GM12878 (cell line): Measurements from ENCODE around the gene FYB1. TPM values are rescaled to one million over a fixed set of nuclear protein-coding genes. Genes with fewer than 3 reads are reported as not detected.
A peak's percentile ranks its signal among the peaks of the same experiment; 100 is the strongest.

Experiments used
- ATAC-seq: fragments of 200-7000 bp; cut with Tn5 transposase; 3 replicates; pipeline ENCODE4 v1.9.1; 2020; ENCODE audit warnings: mild to moderate bottlenecking, moderate library complexity
- BruUV-seq: library from RNA; stranded (reverse); fragments of 400-500 nt; replicated peaks from 2 replicates; lab custom pipeline; 2021; lab: Mats Ljungman, UMichigan
- CTCF ChIA-PET: fragments of 300-600 bp; sonication (Branson Sonifier 250); formaldehyde crosslinking; extraction: SDS; loops from one replicate; lab custom pipeline; 2021; ENCODE audit warnings: inconsistent platforms; lab: Yijun Ruan, JAX
- POLR2A ChIA-PET: fragments of 350-600 bp; formaldehyde crosslinking; extraction: SDS; loops from one replicate; lab custom pipeline; 2021; ENCODE audit warnings: inconsistent platforms; lab: Charles Lee
- RAD21 ChIA-PET: fragments of 300-600 bp; sonication (Branson Sonifier 250); formaldehyde crosslinking; loops from one replicate; lab custom pipeline; 2023; ENCODE audit warnings: antibody characterized with exemption; ENCODE audit not compliant: unreplicated experiment; lab: Charles Lee
- SMC1A ChIA-PET: fragments of 300-600 bp; sonication (Branson Sonifier 250); formaldehyde crosslinking; loops from one replicate; lab custom pipeline; 2023; ENCODE audit not compliant: unreplicated experiment, uncharacterized antibody; lab: Charles Lee
- DNase-seq: peaks from one replicate; pipeline ENCODE4 v3.0.0-alpha.2; 2011; ENCODE audit warnings: low read depth, low spot score
- FAIRE-seq: peaks from 3 replicates; lab custom pipeline; 2011; peaks lifted over from hg19 to GRCh38; lab: Jason Lieb, UNC
- H2AFZ ChIP-seq: 2 replicates; pipeline ENCODE4 v1.6.0; 2011; ENCODE audit warnings: low read depth, low read length, control low read depth; ENCODE audit not compliant: control insufficient read depth
- H3K27ac ChIP-seq: 2 replicates; pipeline ENCODE4 v1.5.1; 2011; ENCODE audit warnings: control low read depth; ENCODE audit not compliant: control insufficient read depth, insufficient read depth
- H3K27me3 ChIP-seq, 2 experiments: replicated peaks in 1 of 2; 2 replicates each; pipeline versions ENCODE4 v1.6.0 to v1.6.1; 2011; ENCODE audit warnings: low read length in 1 of 2; ENCODE audit not compliant: control insufficient read depth in 2 of 2, insufficient read depth in 2 of 2
- H3K36me3 ChIP-seq, 2 experiments: 2 replicates each; pipeline ENCODE4 v1.5.1; 2011; ENCODE audit warnings: low read length in 1 of 2; ENCODE audit not compliant: control insufficient read depth in 2 of 2, insufficient read depth in 2 of 2
- H3K4me1 ChIP-seq: 2 replicates; pipeline ENCODE4 v1.6.1; 2011; ENCODE audit warnings: mild to moderate bottlenecking, low read length, moderate library complexity, mixed read lengths; ENCODE audit not compliant: control insufficient read depth, insufficient read depth
- H3K4me2 ChIP-seq: 2 replicates; pipeline ENCODE4 v1.6.0; 2011; ENCODE audit warnings: control low read depth; ENCODE audit not compliant: control insufficient read depth, insufficient read depth
- H3K4me3 ChIP-seq: fragments of 200-600 bp; sonication (generic); 2 replicates; pipeline ENCODE4 v1.5.1; 2016
- H3K79me2 ChIP-seq: 2 replicates; pipeline ENCODE4 v1.6.0; 2011; ENCODE audit warnings: low read length; ENCODE audit not compliant: control insufficient read depth, insufficient read depth
- H3K9ac ChIP-seq: 2 replicates; pipeline ENCODE4 v1.8.0; 2011; ENCODE audit warnings: low read length, control low read depth, mixed read lengths; ENCODE audit not compliant: control insufficient read depth, insufficient read depth
- H3K9me3 ChIP-seq: replicated peaks from 3 replicates; pipeline ENCODE4 v1.5.1; 2011; ENCODE audit warnings: mild to moderate bottlenecking, low read length; ENCODE audit not compliant: control insufficient read depth, insufficient read depth
- H4K20me1 ChIP-seq: 2 replicates; pipeline ENCODE4 v1.6.0; 2011; ENCODE audit not compliant: control insufficient read depth, insufficient read depth
- CBX5 ChIP-seq: sonication (generic); IDR thresholded peaks from 2 replicates; pipeline ENCODE4 v1.6.1; 2016; ENCODE audit warnings: low read depth, moderate library complexity, mild to moderate bottlenecking, inconsistent platforms
- CHD1 ChIP-seq: IDR thresholded peaks from 2 replicates; pipeline ENCODE4 v1.6.1; 2012; ENCODE audit warnings: low read depth, low read length, improper control_type of control experiment
- NFYA ChIP-seq: IDR thresholded peaks from 2 replicates; pipeline ENCODE4 v1.6.1; 2011; ENCODE audit warnings: low read depth, mild to moderate bottlenecking, low read length, improper control_type of control experiment, borderline replicate concordance
- SRF ChIP-seq, 2 experiments: IDR thresholded peaks; 2 replicates each; pipeline ENCODE4 v1.6.1; 2011; ENCODE audit warnings: low read depth in 2 of 2, low read length in 2 of 2, mild to moderate bottlenecking in 1 of 2, moderate library complexity in 1 of 2
- YY1 ChIP-seq: IDR thresholded peaks from 2 replicates; pipeline ENCODE4 v1.6.1; 2011; ENCODE audit warnings: low read depth, mild to moderate bottlenecking, low read length
- WGBS: methylation state at CpG from one replicate; pipeline ENCODE4 v1.1.6; 2016; ENCODE audit warnings: low lambda C conversion rate; ENCODE audit not compliant: insufficient replicate concordance, insufficient coverage; ENCODE audit errors: missing lambda C conversion rate; 5-methylcytosine and 5-hydroxymethylcytosine counted together
- in situ Hi-C: fragments of 300-500 bp; cut with MboI; formaldehyde crosslinking; loops from 9 replicates; pipeline ENCODE4 v1.14.3; 2018; ENCODE audit warnings: mixed read lengths
- intact Hi-C: fragments of 100-400 bp; cut with micrococcal nuclease; formaldehyde crosslinking; loops from one replicate; pipeline ENCODE4 v1.14.2; 2022; ENCODE audit not compliant: unreplicated experiment
- polyA plus RNA-seq, 11 experiments: library from polyadenylated mRNA; depleted of rRNA in 4 of 11; unstranded in 6 of 11; stranded (reverse) in 5 of 11; fragments of >200 nt; fragmentation: Nextera tagmentation in 4 of 11; fragmentation: Illumina TruSeq in 1 of 11; extraction: Ambion mirVana in 4 of 11; extraction: Trizol in 1 of 11; gene quantifications; 1 replicate in 1 of 11; 2 replicates in 10 of 11; pipeline versions ENCODE4 v1.2.1 to v1.2.3, GENCODE V29; 2011 to 2016; ENCODE audit warnings: inconsistent platforms in 2 of 11, missing spikeins in 2 of 11, low read depth in 1 of 11
- total RNA-seq, 4 experiments: library from RNA; depleted of rRNA in 3 of 4; stranded (reverse); fragments of >200 nt in 3 of 4; fragmentation: Illumina TruSeq in 1 of 4; extraction: Trizol in 1 of 4; gene quantifications; 2 replicates each; pipeline versions ENCODE4 v1.2.1 to v1.2.3, GENCODE V29; 2013 to 2021
- TF ChIP-seq, protein P1 (sequence below): IDR thresholded peaks from 2 replicates; pipeline ENCODE4 v1.6.1; 2011; ENCODE audit warnings: borderline replicate concordance, low read depth, mild to moderate bottlenecking, moderate library complexity, mixed read lengths, low read length; ENCODE audit not compliant: insufficient read depth; ENCODE audit errors: extremely low read length
- TF ChIP-seq, protein P2 (sequence below): fragments of 450-650 bp; IDR thresholded peaks from 2 replicates; pipeline ENCODE4 v1.6.1; 2016; ENCODE audit warnings: mild to moderate bottlenecking, moderate library complexity, borderline replicate concordance
- TF ChIP-seq, protein P3 (sequence below), 3 experiments: IDR thresholded peaks in 2 of 3; conservative IDR thresholded peaks in 1 of 3; 2 replicates each; pipeline ENCODE4 v1.5.1; 2011; ENCODE audit warnings: low read depth in 3 of 3, low read length in 3 of 3, mild to moderate bottlenecking in 3 of 3, control low read depth in 2 of 3, moderate library complexity in 2 of 3, inconsistent platforms in 1 of 3, mixed read lengths in 1 of 3; ENCODE audit not compliant: control insufficient read depth in 2 of 3, insufficient read depth in 1 of 3; ENCODE audit errors: extremely low read depth in 1 of 3

FYB1 gene
- total and polyA plus RNA-seq, 10 of the 15 experiments (the other 5 are each of a cell fraction or from before 2014, with no cell fraction given): 0.06 to 4.3 (median 0.25) TPM; not detected in 2

DNA sequence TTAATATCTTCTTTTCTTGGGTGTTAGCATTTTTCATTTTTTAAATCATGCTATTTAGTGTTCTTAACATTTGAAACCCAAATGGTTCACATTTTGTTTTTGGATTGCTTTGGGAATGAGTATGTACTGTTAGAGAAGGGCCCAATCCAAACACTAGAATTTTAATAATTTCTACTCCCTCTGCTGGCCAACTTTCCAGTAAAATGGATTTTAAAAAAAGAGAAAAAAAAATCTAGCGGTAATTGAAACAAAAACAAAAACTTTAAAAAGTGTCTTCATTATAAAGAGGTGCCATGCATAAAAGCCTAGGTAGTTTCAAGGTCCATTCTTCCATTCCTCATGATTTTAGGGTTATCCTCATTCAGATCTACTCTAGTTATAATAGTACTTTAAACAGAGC is 113.0 kb downstream of the FYB1 start:
- no TSS peak for BruUV-seq
- Histone ChIP-seq H4K20me1 (no peaks in the 10 kb centered on the region), H2AFZ (peak overlapping the region; percentile 17; the same call in 1 of the 2 replicates), H3K79me2 (no peaks in the 10 kb centered on the region), H3K9ac (no peak overlapping the region), H3K27ac (no peak overlapping the region), H3K4me1 (no peaks in the 10 kb centered on the region), H3K4me3 (no peak overlapping the region), H3K36me3 (no peaks in the 10 kb centered on the region), H3K4me2 (no peak overlapping the region), H3K27me3 (no peaks in the 10 kb centered on the region), H3K9me3 (no peaks in the 10 kb centered on the region)
- ATAC-seq (no peak), DNase-seq (no peak), FAIRE-seq (no peak)
- 45% methylated on average over 1 of the region's 1 CpG for WGBS
- POLR2A ChIA-PET: no interaction called here
- RAD21 ChIA-PET: no interaction called here
- intact Hi-C loops: no loop called here
- CTCF ChIA-PET: no interaction called here
- in situ Hi-C loops: no loop called here
- SMC1A ChIA-PET: interaction anchor here (3.6 kb wide), 1 partner anchor 26 kb away, joined by 12 read pairs; no protein-coding TSS in a partner anchor
- TF ChIP-seq CHD1 (no peak), SRF (IDR thresholded peaks at IDR 0.05; ENCODE audit: low read depth in 2 of 2, low read length in 2 of 2) (no peak), YY1 (no peak), CBX5 (no peak), NFYA (no peak)
- TF ChIP-seq, protein P1, sequence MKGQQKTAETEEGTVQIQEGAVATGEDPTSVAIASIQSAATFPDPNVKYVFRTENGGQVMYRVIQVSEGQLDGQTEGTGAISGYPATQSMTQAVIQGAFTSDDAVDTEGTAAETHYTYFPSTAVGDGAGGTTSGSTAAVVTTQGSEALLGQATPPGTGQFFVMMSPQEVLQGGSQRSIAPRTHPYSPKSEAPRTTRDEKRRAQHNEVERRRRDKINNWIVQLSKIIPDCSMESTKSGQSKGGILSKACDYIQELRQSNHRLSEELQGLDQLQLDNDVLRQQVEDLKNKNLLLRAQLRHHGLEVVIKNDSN: no peak
- TF ChIP-seq, protein P2, sequence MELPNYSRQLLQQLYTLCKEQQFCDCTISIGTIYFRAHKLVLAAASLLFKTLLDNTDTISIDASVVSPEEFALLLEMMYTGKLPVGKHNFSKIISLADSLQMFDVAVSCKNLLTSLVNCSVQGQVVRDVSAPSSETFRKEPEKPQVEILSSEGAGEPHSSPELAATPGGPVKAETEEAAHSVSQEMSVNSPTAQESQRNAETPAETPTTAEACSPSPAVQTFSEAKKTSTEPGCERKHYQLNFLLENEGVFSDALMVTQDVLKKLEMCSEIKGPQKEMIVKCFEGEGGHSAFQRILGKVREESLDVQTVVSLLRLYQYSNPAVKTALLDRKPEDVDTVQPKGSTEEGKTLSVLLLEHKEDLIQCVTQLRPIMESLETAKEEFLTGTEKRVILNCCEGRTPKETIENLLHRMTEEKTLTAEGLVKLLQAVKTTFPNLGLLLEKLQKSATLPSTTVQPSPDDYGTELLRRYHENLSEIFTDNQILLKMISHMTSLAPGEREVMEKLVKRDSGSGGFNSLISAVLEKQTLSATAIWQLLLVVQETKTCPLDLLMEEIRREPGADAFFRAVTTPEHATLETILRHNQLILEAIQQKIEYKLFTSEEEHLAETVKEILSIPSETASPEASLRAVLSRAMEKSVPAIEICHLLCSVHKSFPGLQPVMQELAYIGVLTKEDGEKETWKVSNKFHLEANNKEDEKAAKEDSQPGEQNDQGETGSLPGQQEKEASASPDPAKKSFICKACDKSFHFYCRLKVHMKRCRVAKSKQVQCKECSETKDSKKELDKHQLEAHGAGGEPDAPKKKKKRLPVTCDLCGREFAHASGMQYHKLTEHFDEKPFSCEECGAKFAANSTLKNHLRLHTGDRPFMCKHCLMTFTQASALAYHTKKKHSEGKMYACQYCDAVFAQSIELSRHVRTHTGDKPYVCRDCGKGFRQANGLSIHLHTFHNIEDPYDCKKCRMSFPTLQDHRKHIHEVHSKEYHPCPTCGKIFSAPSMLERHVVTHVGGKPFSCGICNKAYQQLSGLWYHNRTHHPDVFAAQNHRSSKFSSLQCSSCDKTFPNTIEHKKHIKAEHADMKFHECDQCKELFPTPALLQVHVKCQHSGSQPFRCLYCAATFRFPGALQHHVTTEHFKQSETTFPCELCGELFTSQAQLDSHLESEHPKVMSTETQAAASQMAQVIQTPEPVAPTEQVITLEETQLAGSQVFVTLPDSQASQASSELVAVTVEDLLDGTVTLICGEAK: peak; percentile 81
- TF ChIP-seq, protein P3, sequence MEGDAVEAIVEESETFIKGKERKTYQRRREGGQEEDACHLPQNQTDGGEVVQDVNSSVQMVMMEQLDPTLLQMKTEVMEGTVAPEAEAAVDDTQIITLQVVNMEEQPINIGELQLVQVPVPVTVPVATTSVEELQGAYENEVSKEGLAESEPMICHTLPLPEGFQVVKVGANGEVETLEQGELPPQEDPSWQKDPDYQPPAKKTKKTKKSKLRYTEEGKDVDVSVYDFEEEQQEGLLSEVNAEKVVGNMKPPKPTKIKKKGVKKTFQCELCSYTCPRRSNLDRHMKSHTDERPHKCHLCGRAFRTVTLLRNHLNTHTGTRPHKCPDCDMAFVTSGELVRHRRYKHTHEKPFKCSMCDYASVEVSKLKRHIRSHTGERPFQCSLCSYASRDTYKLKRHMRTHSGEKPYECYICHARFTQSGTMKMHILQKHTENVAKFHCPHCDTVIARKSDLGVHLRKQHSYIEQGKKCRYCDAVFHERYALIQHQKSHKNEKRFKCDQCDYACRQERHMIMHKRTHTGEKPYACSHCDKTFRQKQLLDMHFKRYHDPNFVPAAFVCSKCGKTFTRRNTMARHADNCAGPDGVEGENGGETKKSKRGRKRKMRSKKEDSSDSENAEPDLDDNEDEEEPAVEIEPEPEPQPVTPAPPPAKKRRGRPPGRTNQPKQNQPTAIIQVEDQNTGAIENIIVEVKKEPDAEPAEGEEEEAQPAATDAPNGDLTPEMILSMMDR (IDR thresholded peaks at IDR 0.05 in 2 of 3, conservative IDR thresholded peaks at IDR 0.05 in 1 of 3; ENCODE audit: control insufficient read depth in 2 of 3, extremely low read depth in 1 of 3, insufficient read depth in 1 of 3, low read depth in 3 of 3, low read length in 3 of 3): 0 out of 6 replicates have a peak, but pooled peaks of 1 of the 3 experiments have one; percentile 14
